ENCODE measurements around the gene EP400. TPM values are rescaled to one million over a fixed set of nuclear protein-coding genes. Genes with fewer than 3 reads are reported as not detected.

The EP400 gene
- total and polyA plus RNA-seq, 2 of the 13 experiments (the other 11 are each of a cell fraction or from before 2014, with no cell fraction given), result 4.9 to 5.0 TPM

GRCh38 chr12:131950182-131950913, 606 bp downstream of the EP400 start (continued):
- TF ChIP-seq HMGXB4 (CRISPR knock-in tag; IDR thresholded peaks at IDR 0.05; ENCODE audit: borderline replicate concordance in 1 of 2, low read depth in 1 of 2), result 0 out of 4 replicates have a peak, but pooled peaks of 1 of the 2 experiments have one; percentile 14
- TF ChIP-seq ZNF234 (CRISPR knock-in tag; conservative IDR thresholded peaks at IDR 0.05), result 0 out of 2 replicates have a peak, but pooled peaks have one; percentile 8
- TF ChIP-seq REPIN1 (CRISPR knock-in tag; IDR thresholded peaks at IDR 0.05; ENCODE audit: borderline replicate concordance, low read depth), result 0 out of 2 replicates have a peak, but pooled peaks have one; percentile 16
- TF ChIP-seq TBX3 (IDR thresholded peaks at IDR 0.05; ENCODE audit: borderline replicate concordance), result no peak
- TF ChIP-seq ZNF672 (CRISPR knock-in tag; IDR thresholded peaks at IDR 0.05), result 0 out of 2 replicates have a peak, but pooled peaks have one; percentile 4
- no peak for TF ChIP-seq ZNF652 (CRISPR knock-in tag; IDR thresholded peaks at IDR 0.05; ENCODE audit: borderline replicate concordance, low read depth)
- no peak for TF ChIP-seq ZNF280D (CRISPR knock-in tag; IDR thresholded peaks at IDR 0.05)
- TF ChIP-seq BORCS8-MEF2B (CRISPR knock-in tag; IDR thresholded peaks at IDR 0.05), result peak; percentile 51; the same call in 1 of the 2 replicates
- TF ChIP-seq BRF2 (CRISPR knock-in tag; IDR thresholded peaks at IDR 0.05), result 0 out of 2 replicates have a peak, but pooled peaks have one; percentile 24
- no peak for TF ChIP-seq GLI4 (CRISPR knock-in tag; IDR thresholded peaks at IDR 0.05; ENCODE audit: borderline replicate concordance)
- no peak for TF ChIP-seq ZNF724P (CRISPR knock-in tag; IDR thresholded peaks at IDR 0.05; ENCODE audit: borderline replicate concordance)
- TF ChIP-seq ZFP41 (CRISPR knock-in tag; IDR thresholded peaks at IDR 0.05; ENCODE audit: borderline replicate concordance), result no peak
- no peak for TF ChIP-seq ZNF460 (CRISPR knock-in tag; IDR thresholded peaks at IDR 0.05; ENCODE audit: borderline replicate concordance)
- TF ChIP-seq MXD4 (CRISPR knock-in tag; IDR thresholded peaks at IDR 0.05), result no peak; the same call in 1 of the 2 replicates
- peak; percentile 2; the same call in 1 of the 2 replicates for TF ChIP-seq ZFX (CRISPR knock-in tag; IDR thresholded peaks at IDR 0.05; ENCODE audit: low read depth)
- no peak for TF ChIP-seq ZNF367 (CRISPR knock-in tag; IDR thresholded peaks at IDR 0.05; ENCODE audit: borderline replicate concordance)
- no peak for TF ChIP-seq NAIF1 (CRISPR knock-in tag; IDR thresholded peaks at IDR 0.05; ENCODE audit: borderline replicate concordance)
- TF ChIP-seq XRCC5 (optimal IDR thresholded peaks at IDR 0.05; ENCODE audit: low read length), result peak; percentile 29
- TF ChIP-seq DBP (CRISPR knock-in tag; IDR thresholded peaks at IDR 0.05; ENCODE audit: not compliant biosample characterization), result peak; percentile 6
- TF ChIP-seq ZNF235 (CRISPR knock-in tag; IDR thresholded peaks at IDR 0.05; ENCODE audit: borderline replicate concordance), result 0 out of 2 replicates have a peak, but pooled peaks have one; percentile 41
- peak; percentile 79 for TF ChIP-seq RBFOX2 (IDR thresholded peaks at IDR 0.05; ENCODE audit: low read depth, low read length)
- no peak for TF ChIP-seq ZNF343 (CRISPR knock-in tag; IDR thresholded peaks at IDR 0.05)
